Measurements from ENCODE around the gene TMEM240.
"Not testable (repeated sequence)": the region's sequence is repeated elsewhere in the genome, so short reads cannot be mapped to it uniquely, and the experiment has no call there.

TMEM240 gene

DNA sequence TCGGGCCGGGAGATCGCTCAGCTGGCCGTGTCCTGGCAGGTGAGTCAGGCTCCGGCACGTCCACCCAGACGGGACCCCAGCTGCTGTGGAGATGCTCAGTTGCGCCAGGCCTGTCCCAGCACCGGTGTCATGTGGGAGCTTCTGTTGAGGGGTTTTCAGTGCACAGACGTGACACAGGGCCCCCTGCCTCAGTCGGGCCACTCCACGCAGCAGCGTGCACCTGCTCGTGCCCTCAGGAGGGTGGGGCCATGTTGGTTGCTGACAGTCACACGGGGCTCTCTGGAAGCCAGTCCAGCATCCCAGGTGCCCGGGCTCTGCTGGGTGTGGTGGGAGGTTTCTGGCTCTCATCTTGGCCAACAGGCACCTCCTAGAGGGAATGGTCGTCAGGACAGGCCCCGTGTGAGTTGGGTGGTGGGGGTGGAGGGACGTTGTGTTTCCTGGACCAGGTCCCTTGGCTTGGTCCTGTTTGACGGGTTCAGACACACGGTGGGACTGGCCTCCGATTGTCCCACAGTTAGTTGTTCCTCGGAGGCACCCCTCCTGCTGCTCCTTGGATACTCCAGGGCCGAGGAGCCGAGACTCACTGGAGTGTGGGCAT, 49.7 kb downstream of the TMEM240 start:
- FAIRE-seq, result no peak

DNA sequence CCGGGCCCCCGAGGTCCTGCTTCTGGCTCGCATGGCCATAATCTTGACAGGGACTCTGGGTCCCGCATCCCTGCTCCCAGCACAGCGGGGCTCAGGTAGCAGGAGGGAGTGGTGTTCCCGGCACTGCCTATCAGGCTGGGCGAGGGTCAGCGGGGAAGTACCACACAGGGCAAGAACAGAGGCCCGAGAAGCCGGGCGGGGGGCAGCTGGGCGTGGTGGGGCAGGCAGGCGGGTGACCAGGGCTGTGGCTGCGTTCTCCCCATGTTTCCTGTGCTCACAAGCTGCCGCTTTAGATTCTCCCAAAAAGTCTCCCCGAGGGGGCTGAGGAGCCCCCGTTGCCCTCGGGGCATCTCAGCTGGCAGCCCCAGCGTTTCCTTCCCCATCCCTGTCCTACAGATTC, 50.6 kb downstream of the TMEM240 start:
- no peak for FAIRE-seq

DNA sequence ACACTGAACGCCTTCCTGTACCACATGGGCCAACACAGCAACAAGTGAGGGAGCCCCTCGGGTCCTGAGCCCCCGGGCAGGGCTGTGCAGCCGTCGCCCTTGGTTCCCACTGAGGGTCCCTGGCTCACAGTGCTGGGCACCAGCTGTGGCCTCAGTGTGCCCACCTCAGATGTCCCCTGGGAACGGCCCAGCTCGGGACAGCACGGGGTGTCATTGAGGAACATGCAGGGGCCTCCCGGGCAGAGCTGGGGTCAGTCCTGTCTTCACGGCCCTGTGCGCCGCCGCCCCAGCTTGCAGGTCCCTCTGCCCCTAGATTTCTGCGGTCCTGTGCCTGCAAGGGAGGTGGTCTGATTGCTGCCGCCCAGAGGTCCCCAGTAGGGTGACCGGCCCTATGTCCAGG, 51.2 kb downstream of the TMEM240 start:
- no peak for FAIRE-seq

DNA sequence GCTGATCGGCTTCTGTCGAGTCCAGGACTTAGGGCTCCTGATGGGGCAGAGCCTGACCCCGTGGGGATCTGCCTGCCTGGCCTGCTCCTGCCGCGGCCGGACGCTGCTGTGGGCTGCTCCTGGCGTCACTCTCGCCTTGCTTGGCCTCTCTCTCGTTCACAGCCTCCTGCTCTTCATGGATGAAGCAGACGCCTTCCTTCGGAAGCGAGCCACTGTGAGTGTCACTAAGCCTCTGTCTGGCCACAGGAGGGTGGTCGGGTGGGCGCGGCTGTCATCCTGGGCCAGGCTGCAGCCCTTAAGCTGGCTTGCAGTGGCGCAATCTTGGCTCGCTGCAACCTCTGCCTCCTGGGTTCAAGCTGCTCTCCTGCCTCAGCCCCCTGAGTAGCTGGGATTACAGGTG, 52.7 kb downstream of the TMEM240 start:
- no peak for FAIRE-seq

DNA sequence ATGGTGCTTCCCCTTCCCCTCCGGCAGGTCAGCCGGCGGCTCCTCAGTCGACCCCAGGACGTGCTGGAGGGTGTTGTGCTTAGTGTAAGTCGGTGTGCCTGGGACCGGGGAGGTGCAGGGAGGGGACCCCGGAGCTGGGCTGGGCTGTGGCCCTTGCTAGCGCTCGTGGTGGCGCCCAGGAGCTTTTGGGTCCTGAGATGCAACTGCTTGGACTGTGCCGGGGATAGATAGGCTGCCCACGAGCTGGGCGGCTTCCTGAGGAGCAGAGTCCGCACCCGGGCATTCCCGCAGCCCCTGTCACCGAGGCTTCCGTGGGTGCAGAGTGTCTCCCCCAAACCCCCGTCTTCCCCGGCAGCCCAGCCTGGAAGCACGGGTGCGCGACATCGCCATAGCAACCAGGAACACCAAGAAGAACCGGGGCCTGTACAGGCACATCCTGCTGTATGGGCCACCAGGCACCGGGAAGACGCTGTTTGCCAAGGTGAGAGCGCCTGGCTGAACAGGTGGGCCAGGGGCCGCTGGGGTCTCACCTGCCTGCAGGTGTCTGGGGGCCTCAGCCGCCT, 54.6 kb downstream of the TMEM240 start:
- not testable (repeated sequence) for FAIRE-seq

DNA sequence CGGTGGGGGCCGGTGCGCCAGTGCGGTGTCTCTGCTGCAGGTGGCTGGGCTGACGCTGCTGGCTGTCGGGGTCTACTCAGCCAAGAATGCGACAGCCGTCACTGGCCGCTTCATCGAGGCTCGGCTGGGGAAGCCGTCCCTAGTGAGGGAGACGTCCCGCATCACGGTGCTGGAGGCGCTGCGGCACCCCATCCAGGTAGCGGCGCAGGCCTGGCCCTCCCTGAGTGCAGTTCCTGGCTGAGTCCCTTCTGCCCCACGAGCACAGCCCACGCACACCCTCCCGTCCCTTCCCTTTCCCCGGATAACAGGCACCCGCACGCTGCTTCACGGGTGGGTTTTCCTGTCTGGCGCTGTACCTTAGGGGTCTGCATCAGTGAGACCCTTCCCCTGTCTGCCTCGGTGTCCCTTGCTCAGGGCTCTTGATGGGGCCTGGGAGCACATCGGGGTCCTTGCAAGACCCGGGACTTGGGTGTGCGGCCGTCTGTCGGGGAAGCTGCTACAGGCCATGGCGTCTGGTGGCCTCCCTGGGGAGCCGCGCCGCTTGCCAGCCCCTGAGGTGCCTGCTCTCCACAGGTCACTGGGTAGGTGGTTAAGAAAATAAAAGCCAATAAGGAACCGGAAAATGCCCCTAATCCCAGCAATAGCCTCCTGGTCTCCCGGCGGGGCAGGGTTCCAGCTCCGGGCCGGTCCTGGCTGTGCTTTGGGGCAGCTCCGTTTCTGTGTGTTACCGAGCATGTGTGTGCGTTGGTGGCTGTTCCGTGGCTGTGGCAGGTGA, 55.3 kb downstream of the TMEM240 start:
- FAIRE-seq, result not testable (repeated sequence)
